Measurements from ENCODE around the gene PDE6H.

DNA sequence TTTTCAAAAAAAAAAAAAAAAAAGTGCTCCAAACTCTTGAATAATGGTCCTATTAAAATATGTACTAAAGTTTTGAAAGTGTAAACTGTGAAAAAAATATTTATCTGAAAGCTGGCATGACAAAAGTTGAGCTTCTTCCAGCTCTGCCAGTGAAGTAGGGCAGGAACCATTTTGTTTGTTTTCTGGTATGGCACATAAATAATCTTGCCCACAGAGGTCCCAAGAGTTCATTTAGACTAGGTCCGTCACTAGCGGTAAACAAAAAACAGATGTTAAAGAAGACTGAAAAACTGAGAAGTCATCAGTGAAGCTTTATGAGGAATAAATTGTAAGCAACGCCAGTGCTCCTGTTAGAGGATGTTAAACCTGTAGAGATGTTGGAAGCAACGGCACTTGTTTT, 41.5 kb upstream of the PDE6H start:
- TF ChIP-seq, protein P1, sequence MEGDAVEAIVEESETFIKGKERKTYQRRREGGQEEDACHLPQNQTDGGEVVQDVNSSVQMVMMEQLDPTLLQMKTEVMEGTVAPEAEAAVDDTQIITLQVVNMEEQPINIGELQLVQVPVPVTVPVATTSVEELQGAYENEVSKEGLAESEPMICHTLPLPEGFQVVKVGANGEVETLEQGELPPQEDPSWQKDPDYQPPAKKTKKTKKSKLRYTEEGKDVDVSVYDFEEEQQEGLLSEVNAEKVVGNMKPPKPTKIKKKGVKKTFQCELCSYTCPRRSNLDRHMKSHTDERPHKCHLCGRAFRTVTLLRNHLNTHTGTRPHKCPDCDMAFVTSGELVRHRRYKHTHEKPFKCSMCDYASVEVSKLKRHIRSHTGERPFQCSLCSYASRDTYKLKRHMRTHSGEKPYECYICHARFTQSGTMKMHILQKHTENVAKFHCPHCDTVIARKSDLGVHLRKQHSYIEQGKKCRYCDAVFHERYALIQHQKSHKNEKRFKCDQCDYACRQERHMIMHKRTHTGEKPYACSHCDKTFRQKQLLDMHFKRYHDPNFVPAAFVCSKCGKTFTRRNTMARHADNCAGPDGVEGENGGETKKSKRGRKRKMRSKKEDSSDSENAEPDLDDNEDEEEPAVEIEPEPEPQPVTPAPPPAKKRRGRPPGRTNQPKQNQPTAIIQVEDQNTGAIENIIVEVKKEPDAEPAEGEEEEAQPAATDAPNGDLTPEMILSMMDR (IDR thresholded peaks at IDR 0.05; ENCODE audit: poor library complexity) = no peak
- no peak for TF ChIP-seq EZH2phosphoT487 (IDR thresholded peaks at IDR 0.05; ENCODE audit: low read depth, severe bottlenecking, unreplicated experiment)

Measured in hepatocyte (in vitro differentiated cells).